D341Med (cell line): ENCODE data around the gene DHRS2.
A peak's percentile ranks its signal among the peaks of the same experiment; 100 is the strongest.
"Not testable (repeated sequence)": the region's sequence is repeated elsewhere in the genome, so short reads cannot be mapped to it uniquely, and the experiment has no call there.

ENCODE experiments used
- DNase-seq: peaks from one replicate; pipeline ENCODE4 v3.0.0; 2012; ENCODE audit warnings: low spot score

Gene DHRS2

DNA sequence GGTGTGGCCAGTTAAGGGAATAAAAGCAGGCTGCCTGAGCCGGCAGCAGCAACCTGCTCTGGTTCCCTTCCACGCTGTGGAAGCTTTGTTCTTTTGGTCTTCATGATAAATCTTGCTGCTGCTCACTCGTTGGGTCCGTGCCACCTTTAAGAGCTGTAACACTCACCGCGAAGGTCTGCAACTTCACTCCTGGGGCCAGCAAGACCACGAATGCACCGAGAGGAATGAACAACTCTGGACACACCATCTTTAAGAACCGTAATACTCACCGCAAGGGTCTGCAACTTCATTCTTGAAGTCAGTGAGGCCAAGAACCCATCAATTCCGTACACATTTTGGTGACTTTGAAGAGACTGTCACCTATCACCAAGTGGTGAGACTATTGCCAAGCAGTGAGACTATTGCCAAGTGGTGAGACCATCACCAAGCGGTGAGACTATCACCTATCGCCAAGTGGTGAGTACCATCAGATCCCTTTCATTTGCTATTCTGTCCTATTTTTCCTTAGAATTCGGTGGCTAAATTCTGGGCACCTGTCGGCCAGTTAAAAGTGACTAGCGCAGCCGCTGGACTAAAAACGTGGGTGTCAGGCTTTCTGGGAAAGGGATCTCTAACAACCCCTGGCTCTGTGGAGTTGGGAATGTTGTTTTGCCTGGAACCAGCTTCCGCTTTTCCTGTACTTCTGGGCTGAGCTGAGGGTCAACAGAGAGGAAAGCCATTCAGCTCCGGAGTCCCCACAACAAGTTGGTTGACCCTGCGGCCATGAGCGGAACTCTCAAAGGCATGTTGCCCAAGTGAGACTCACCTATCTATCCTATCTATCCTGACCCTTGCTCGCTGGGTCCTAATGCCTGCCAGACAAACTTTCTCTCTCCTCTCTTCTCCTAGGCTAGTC, at the start of gene DHRS2:
Gene DHRS2, plus strand, starts transcription at position 48 of the 895 bp plus-strand sequence. CDS start 2,501 bp downstream, outside the sequence.
- DNase-seq = no peak

DNA sequence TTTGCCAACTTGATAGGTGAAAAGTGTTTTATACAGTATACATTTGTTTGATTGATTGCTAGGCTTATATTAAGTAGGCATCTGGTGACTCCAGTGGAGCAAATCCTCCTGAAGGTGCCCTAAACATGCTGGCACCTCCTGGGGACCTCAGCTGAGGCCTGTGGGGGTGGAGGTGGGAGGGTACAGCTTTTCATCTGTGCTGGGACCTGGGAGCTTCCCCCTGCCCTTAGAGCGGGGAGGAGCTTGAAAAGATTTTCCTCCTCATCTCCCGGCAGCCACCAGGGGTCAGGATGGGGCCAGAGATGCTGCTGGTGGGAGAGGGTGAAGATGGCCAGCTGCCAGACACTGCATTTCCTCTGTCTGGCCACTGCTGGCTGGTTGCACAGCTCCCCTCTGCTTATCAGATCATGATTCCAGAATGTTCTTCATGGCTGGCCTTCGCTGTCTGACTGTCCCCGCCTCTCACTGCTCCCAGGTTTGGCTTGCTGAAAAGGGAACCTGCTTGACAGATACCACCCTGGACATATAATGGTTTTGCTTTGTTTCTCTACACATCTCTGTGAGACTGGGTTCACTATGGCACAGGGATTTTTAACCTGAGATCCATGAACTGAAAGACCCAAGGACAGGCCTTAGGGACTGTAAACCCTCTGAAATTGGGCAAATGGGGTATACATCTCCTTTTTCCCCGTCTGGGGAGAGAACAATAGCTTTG, 47.1 kb upstream of the DHRS2 start:
- DNase-seq = peak; percentile 93

GRCh38 chr14:23589606-23590005, 46.6 kb upstream of the DHRS2 start:
- peak; percentile 14 for DNase-seq

DNA sequence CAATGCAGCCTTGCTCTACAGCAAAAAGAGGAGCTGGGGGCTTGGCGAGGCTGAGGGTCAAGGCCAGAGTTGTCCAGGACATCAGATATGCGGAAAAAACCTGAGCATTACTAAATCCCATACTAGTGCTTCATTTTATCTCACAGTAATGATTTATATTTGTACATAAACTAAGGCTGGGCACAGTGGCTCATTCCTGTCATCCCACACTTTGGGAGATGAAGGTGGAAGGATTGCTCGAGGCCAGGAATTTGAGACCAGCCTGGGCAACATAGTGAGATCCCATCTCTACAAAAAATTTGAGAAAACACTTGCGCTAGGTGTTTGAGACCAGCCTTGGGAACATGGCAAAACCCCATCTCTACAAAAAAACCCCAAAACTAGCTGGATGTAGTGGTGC, 46.0 kb upstream of the DHRS2 start:
- DNase-seq = no peak

DNA sequence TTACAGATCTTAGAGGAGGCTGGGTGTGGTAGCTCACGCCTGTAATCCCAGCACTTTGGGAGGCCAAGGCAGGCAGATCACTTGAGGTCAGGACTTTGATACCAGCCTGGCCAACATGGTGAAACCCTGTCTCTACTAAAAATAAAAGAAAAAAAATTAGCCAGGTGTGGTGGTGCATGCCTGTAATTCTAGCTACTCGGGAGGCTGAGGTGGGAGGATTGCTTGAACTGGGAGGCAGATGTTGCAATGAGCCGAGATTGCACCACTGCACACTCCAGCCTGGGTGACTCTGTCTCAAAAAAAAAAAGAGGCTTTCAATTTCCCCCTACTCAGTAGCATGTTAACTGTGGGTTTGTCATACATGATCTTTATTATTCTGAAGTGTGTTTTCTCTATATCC, 42.0 kb upstream of the DHRS2 start:
- not testable (repeated sequence) for DNase-seq

- DNase-seq = no peak
Observed at GRCh38 chr14:23600322-23600707, 35.8 kb upstream of the DHRS2 start.

- DNase-seq = no peak
Observed at GRCh38 chr14:23600806-23601205, 35.4 kb upstream of the DHRS2 start.

DNA sequence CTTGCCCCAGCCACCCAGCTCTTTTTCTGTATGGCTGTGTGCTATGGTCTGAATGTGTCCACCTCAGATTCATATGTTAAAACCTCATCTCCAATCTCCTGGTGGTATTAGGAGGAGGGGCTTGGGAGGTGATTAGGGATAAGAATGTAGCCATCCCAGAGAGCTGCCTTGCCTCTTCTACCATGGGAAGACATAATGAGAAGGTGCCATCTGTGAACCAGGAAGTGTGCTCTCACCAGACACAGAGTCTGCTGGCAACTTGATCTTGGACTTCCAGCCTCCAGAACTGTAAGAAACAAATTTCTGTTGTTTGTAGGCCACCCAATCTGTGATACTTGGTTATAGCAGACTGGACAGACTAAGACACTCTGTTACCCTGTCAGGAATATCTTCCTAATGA, 34.7 kb upstream of the DHRS2 start:
- no peak for DNase-seq

GRCh38 chr14:23601845-23602180, 34.4 kb upstream of the DHRS2 start:
- no peak for DNase-seq

DNA sequence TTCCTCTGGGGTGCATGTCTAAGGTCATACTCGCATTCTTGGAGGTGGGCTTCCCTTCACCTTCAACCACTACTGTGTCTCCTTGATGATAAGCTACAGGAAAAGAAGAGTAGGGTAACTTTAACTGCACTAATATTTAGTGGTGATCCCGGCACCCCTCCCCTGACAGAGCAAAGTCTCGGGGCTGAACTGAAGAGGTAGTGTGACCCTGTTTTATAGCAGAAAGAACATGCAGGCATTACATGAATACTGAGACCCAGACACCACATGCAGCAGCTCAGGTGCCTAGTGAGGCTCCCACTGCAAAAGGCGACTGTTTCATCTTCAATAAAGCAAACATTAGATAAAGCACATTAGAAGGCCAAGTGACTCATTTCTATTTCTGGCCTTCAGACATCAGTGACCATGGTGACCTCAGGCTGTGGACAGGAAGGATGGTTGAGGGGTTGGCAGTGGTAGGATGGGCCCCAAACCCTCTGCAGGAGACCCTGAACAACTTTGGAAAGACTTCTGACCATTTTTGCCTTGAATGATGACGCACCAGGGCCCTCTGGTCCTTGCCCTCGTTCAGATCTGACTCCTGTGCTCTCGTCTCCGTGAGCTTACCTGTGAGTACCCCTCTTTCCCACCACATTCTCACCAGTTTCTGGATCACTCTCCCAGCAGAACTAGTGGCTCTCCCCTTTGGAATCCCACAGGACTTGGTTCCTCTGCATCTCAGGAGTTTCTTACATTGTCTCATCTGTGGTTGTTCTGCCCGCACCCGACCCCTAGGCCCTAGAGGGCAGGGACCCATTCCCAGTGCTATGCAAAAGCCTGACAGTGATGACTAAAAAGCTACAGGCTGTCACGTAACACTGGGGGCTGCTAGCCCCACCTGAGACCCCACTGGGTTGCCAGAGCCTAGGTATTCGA, 33.7 kb upstream of the DHRS2 start:
- no peak for DNase-seq

GRCh38 chr14:23603103-23603502, 33.1 kb upstream of the DHRS2 start:
- DNase-seq = no peak

DNA sequence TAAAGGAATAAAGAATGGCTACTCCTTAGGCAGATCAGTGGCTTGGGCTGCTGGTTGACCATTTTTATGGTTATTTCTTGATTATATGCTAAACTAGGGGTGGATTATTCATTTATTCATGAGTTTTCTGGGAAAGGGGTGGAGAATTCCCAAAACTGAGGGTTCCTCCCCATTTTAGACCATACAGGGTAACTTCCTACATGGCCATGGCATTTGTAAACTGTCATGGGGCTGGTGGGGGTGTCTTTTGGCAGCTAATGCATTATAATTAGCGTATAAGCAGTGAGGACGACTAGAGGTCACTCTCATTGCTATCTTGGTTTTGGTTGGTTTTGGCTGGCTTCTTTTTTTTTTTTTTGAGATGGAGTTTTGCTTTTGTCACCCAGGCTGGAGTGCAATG, 32.0 kb upstream of the DHRS2 start:
- DNase-seq = no peak

- no peak for DNase-seq
Observed at GRCh38 chr14:23604675-23605170, 31.4 kb upstream of the DHRS2 start.

- no peak for DNase-seq
Observed at GRCh38 chr14:23605931-23606585, 30.1 kb upstream of the DHRS2 start.

DNA sequence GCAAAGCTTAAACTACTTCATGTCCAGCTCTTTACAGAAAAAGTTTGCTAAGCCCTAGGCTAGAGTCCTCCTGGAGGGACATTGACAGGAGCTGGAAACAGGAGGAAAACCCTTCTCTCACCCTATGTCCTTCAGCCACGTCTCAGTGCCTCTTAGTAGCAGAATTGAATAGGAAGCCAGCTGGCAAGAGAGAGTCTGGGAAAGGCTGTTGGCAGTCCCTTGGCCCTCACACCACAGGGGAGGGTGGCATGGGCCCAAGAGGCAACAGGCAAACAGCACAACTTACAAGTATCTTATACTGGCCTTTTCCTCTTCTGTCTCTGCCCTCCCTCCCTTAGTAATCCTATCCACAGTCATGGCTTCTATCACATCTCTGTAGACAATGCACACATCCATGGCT, 27.7 kb upstream of the DHRS2 start:
- no peak for DNase-seq

GRCh38 chr14:23609001-23609400, 27.2 kb upstream of the DHRS2 start:
- DNase-seq = no peak

GRCh38 chr14:23609411-23610089, 26.6 kb upstream of the DHRS2 start:
- DNase-seq = not testable (repeated sequence)

- no peak for DNase-seq
Observed at GRCh38 chr14:23610090-23610814, 25.9 kb upstream of the DHRS2 start.

GRCh38 chr14:23610815-23611289, 25.3 kb upstream of the DHRS2 start:
- DNase-seq = no peak

DNA sequence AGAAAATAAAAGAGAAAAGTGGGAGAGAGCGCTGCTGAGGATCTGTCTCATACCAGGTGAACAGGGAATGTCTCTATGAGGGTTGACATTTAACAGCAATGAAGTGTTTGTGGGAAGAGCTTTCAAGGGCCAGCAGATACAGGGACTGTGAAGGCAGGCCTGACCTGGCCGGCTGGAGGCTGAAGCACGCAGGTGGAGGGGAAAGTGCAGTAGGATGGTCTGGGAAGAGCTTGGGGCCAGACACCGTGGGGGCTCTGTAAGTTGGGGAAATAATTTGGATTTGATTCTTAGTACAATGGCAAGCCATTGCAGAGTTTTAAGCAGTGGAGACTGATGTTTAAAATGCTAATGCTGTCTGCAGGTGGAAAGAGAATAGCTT, 23.8 kb upstream of the DHRS2 start:
- DNase-seq = no peak
